Measurements from ENCODE around the gene GAS2L3.

DNA sequence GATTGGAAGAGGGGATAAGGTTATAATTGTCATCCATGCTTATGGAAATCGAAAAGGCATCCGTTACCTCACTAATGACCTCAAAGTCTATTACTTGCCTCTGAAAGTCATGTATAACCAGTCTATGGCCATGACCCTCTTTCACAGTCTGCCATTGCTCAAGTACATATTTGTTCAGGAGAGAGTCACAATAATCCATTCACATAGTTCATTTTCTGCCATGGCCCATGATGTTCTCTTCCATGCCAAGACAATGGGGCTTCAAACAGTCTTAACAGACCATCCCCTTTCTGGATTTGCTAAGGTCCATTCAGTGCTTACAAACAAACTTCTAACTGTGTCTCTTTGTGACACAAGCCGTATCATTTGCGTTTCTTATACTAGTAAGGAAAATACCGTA lies 5.4 kb downstream of the GAS2L3 start:
- TF ChIP-seq, protein P1, sequence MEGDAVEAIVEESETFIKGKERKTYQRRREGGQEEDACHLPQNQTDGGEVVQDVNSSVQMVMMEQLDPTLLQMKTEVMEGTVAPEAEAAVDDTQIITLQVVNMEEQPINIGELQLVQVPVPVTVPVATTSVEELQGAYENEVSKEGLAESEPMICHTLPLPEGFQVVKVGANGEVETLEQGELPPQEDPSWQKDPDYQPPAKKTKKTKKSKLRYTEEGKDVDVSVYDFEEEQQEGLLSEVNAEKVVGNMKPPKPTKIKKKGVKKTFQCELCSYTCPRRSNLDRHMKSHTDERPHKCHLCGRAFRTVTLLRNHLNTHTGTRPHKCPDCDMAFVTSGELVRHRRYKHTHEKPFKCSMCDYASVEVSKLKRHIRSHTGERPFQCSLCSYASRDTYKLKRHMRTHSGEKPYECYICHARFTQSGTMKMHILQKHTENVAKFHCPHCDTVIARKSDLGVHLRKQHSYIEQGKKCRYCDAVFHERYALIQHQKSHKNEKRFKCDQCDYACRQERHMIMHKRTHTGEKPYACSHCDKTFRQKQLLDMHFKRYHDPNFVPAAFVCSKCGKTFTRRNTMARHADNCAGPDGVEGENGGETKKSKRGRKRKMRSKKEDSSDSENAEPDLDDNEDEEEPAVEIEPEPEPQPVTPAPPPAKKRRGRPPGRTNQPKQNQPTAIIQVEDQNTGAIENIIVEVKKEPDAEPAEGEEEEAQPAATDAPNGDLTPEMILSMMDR (IDR thresholded peaks at IDR 0.05; ENCODE audit: insufficient read depth, low read length), result no peak
- TF ChIP-seq POLR2AphosphoS5 (IDR thresholded peaks at IDR 0.05; ENCODE audit: low read depth) (no peak), SPI1 (IDR thresholded peaks at IDR 0.05; ENCODE audit: borderline replicate concordance, low read depth) (no peak), GABPA (IDR thresholded peaks at IDR 0.05; ENCODE audit: low read depth) (no peak)
- TF ChIP-seq, protein P2, sequence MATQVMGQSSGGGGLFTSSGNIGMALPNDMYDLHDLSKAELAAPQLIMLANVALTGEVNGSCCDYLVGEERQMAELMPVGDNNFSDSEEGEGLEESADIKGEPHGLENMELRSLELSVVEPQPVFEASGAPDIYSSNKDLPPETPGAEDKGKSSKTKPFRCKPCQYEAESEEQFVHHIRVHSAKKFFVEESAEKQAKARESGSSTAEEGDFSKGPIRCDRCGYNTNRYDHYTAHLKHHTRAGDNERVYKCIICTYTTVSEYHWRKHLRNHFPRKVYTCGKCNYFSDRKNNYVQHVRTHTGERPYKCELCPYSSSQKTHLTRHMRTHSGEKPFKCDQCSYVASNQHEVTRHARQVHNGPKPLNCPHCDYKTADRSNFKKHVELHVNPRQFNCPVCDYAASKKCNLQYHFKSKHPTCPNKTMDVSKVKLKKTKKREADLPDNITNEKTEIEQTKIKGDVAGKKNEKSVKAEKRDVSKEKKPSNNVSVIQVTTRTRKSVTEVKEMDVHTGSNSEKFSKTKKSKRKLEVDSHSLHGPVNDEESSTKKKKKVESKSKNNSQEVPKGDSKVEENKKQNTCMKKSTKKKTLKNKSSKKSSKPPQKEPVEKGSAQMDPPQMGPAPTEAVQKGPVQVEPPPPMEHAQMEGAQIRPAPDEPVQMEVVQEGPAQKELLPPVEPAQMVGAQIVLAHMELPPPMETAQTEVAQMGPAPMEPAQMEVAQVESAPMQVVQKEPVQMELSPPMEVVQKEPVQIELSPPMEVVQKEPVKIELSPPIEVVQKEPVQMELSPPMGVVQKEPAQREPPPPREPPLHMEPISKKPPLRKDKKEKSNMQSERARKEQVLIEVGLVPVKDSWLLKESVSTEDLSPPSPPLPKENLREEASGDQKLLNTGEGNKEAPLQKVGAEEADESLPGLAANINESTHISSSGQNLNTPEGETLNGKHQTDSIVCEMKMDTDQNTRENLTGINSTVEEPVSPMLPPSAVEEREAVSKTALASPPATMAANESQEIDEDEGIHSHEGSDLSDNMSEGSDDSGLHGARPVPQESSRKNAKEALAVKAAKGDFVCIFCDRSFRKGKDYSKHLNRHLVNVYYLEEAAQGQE (IDR thresholded peaks at IDR 0.05; ENCODE audit: insufficient replicate concordance, low read depth), result no peak
